ENCODE measurements around the gene KIF16B. TPM values are rescaled to one million over a fixed set of nuclear protein-coding genes. Genes with fewer than 3 reads are reported as not detected.

KIF16B gene
- total RNA-seq, 1 experiment from 2014 or later = 7.0 TPM

DNA sequence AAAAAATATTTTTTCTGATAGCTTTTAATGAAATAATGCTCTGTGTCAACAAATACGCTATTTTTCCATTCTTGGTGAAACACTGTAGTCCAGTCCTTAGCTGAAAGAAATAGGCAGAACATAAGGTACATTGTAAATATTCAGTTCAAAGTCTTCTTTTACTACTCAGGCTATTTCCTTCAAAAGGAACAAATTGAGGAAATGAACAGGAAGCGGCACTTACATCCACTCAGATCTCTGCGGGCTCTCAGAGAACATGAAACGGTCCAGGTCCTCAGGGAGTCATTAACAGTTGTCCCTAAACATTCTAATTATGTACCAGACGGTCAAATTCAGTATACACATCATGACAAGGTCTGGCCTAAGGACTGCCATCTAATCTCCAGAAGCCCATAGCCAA, 212.6 kb downstream of the KIF16B start:
- Histone ChIP-seq H3K36me3 (ENCODE audit: control insufficient read depth in 1 of 2, insufficient read depth in 2 of 2, low read length in 2 of 2) (no peaks in the 10 kb centered on the region), H3K4me3 (replicated peaks in 1 of 2; ENCODE audit: low read depth in 1 of 2, low read length in 2 of 2) (no peak overlapping the region), H3K27me3 (ENCODE audit: insufficient read depth, low read length) (no peaks in the 10 kb centered on the region), H2AFZ (ENCODE audit: low read depth, low read length, poor library complexity, severe bottlenecking) (no peak overlapping the region), H3K9ac (ENCODE audit: low read length) (no peak overlapping the region), H3K9me2 (ENCODE audit: insufficient read depth) (no peaks in the 10 kb centered on the region), H3K27ac (ENCODE audit: low read depth, low read length) (no peak overlapping the region), H3K4me2 (ENCODE audit: low read length) (no peak overlapping the region), H4K20me1 (ENCODE audit: insufficient read depth) (no peaks in the 10 kb centered on the region), H3K9me3 (ENCODE audit: control insufficient read depth in 1 of 2, insufficient read depth in 1 of 2, low read depth in 1 of 2, low read length in 2 of 2) (no peaks in the 10 kb centered on the region), H3K4me1 (ENCODE audit: control insufficient read depth in 1 of 2, insufficient read depth in 2 of 2, low read length in 2 of 2) (no peaks in the 10 kb centered on the region), H3K79me2 (ENCODE audit: insufficient read depth, low read length) (no peaks in the 10 kb centered on the region)
- DNase-seq (ENCODE audit: low read depth, low spot score) (no peak), ATAC-seq (no peak)
- BruUV-seq (replicated peaks) = no TSS peak
- ChIA-PET RAD21 (ENCODE audit: low non-redundant PET in 1 of 2, low total read pairs in 2 of 2, uncharacterized antibody in 2 of 2, unreplicated experiment in 2 of 2) (no interaction called here), CTCF (no interaction called here), POLR2A (no interaction called here)
- TF ChIP-seq YY1 (IDR thresholded peaks at IDR 0.05; ENCODE audit: extremely low read depth, insufficient replicate concordance, low read depth, low read length) = no peak
- TF ChIP-seq, protein P1, sequence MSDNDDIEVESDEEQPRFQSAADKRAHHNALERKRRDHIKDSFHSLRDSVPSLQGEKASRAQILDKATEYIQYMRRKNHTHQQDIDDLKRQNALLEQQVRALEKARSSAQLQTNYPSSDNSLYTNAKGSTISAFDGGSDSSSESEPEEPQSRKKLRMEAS (IDR thresholded peaks at IDR 0.05) = no peak
- TF ChIP-seq ZFX (IDR thresholded peaks at IDR 0.05) = no peak
- no peak for TF ChIP-seq SRF (IDR thresholded peaks at IDR 0.05; ENCODE audit: low read depth)
- TF ChIP-seq TCF7L2 (IDR thresholded peaks at IDR 0.05; ENCODE audit: borderline replicate concordance, extremely low read depth, insufficient read depth, insufficient read length) = no peak
- TF ChIP-seq JUND (IDR thresholded peaks at IDR 0.05) = no peak
- TF ChIP-seq POLR2AphosphoS5 (IDR thresholded peaks at IDR 0.05; ENCODE audit: low read depth, low read length) = no peak
- no peak for TF ChIP-seq SIN3A (IDR thresholded peaks at IDR 0.05; ENCODE audit: low read depth)
- no peak for TF ChIP-seq ZNF274 (IDR thresholded peaks at IDR 0.05; ENCODE audit: low read depth, low read length)
- TF ChIP-seq, protein P2, sequence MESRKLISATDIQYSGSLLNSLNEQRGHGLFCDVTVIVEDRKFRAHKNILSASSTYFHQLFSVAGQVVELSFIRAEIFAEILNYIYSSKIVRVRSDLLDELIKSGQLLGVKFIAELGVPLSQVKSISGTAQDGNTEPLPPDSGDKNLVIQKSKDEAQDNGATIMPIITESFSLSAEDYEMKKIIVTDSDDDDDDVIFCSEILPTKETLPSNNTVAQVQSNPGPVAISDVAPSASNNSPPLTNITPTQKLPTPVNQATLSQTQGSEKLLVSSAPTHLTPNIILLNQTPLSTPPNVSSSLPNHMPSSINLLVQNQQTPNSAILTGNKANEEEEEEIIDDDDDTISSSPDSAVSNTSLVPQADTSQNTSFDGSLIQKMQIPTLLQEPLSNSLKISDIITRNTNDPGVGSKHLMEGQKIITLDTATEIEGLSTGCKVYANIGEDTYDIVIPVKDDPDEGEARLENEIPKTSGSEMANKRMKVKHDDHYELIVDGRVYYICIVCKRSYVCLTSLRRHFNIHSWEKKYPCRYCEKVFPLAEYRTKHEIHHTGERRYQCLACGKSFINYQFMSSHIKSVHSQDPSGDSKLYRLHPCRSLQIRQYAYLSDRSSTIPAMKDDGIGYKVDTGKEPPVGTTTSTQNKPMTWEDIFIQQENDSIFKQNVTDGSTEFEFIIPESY (IDR thresholded peaks at IDR 0.05; ENCODE audit: extremely low read depth, insufficient replicate concordance, low read length) = no peak
- TF ChIP-seq, protein P3, sequence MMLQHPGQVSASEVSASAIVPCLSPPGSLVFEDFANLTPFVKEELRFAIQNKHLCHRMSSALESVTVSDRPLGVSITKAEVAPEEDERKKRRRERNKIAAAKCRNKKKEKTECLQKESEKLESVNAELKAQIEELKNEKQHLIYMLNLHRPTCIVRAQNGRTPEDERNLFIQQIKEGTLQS (IDR thresholded peaks at IDR 0.05) = no peak
- TF ChIP-seq RAD21 (IDR thresholded peaks at IDR 0.05; ENCODE audit: low read depth) = no peak
- TF ChIP-seq, protein P4, sequence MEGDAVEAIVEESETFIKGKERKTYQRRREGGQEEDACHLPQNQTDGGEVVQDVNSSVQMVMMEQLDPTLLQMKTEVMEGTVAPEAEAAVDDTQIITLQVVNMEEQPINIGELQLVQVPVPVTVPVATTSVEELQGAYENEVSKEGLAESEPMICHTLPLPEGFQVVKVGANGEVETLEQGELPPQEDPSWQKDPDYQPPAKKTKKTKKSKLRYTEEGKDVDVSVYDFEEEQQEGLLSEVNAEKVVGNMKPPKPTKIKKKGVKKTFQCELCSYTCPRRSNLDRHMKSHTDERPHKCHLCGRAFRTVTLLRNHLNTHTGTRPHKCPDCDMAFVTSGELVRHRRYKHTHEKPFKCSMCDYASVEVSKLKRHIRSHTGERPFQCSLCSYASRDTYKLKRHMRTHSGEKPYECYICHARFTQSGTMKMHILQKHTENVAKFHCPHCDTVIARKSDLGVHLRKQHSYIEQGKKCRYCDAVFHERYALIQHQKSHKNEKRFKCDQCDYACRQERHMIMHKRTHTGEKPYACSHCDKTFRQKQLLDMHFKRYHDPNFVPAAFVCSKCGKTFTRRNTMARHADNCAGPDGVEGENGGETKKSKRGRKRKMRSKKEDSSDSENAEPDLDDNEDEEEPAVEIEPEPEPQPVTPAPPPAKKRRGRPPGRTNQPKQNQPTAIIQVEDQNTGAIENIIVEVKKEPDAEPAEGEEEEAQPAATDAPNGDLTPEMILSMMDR (IDR thresholded peaks at IDR 0.05 in 2 of 3, conservative IDR thresholded peaks at IDR 0.05 in 1 of 3; ENCODE audit: borderline replicate concordance in 1 of 3, insufficient read depth in 1 of 3, low read depth in 2 of 3, low read length in 2 of 3) = no peak
- TF ChIP-seq FOSL1 (IDR thresholded peaks at IDR 0.05; ENCODE audit: low read depth) = no peak
- no peak for TF ChIP-seq SP1 (IDR thresholded peaks at IDR 0.05; ENCODE audit: low read depth)
- TF ChIP-seq EZH2 (IDR thresholded peaks at IDR 0.05) = no peak
- TF ChIP-seq, protein P5, sequence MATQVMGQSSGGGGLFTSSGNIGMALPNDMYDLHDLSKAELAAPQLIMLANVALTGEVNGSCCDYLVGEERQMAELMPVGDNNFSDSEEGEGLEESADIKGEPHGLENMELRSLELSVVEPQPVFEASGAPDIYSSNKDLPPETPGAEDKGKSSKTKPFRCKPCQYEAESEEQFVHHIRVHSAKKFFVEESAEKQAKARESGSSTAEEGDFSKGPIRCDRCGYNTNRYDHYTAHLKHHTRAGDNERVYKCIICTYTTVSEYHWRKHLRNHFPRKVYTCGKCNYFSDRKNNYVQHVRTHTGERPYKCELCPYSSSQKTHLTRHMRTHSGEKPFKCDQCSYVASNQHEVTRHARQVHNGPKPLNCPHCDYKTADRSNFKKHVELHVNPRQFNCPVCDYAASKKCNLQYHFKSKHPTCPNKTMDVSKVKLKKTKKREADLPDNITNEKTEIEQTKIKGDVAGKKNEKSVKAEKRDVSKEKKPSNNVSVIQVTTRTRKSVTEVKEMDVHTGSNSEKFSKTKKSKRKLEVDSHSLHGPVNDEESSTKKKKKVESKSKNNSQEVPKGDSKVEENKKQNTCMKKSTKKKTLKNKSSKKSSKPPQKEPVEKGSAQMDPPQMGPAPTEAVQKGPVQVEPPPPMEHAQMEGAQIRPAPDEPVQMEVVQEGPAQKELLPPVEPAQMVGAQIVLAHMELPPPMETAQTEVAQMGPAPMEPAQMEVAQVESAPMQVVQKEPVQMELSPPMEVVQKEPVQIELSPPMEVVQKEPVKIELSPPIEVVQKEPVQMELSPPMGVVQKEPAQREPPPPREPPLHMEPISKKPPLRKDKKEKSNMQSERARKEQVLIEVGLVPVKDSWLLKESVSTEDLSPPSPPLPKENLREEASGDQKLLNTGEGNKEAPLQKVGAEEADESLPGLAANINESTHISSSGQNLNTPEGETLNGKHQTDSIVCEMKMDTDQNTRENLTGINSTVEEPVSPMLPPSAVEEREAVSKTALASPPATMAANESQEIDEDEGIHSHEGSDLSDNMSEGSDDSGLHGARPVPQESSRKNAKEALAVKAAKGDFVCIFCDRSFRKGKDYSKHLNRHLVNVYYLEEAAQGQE (IDR thresholded peaks at IDR 0.05; ENCODE audit: low read depth) = no peak
- intact Hi-C loops (cut with micrococcal nuclease) = no loop called here
